ENCODE results near the gene DNAJC5.

DNA sequence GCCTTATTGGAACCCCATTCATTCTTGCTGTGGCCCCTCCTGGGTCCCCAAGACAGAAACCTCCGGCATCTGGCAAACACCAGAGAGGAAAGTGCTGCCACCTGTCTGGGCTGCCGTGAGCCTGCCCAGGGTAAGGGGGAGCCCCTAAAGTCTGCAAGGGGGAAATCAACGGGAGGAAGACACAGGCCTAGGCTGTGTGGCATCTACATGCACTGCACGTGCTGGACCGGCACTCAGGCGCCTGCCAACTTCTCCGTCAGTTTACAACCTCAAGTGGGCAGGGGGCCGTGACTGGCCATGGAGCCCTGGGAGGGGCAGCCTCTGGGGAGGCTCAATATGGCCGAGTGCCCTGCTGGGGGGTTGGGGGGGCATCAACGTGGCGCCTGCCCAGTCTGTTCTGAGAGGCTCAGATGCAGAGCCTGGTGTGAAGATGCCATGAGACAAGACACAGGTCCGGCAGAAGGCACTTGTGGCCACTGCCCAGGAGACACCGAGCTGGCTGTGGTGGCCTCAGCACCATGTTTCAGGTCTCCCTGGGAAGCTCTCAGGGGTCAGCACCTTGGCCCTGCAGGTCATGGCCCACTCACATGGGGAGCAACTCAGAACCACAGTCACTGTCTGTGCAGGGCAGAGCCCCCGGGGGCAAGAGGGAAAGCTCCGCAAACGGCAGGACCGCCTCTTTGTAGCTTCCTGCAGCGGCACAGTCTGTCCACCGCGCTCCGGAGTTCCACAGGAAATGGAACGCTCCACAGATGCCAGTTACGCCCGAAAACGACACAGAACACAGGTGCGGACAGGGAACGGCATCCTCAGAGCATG, 52.9 kb downstream of the DNAJC5 start:
- TF ChIP-seq BACH2 (CRISPR knock-in tag; IDR thresholded peaks at IDR 0.05; ENCODE audit: borderline replicate concordance), result no peak
- TF ChIP-seq ZNF70 (CRISPR knock-in tag; IDR thresholded peaks at IDR 0.05), result no peak

All from SK-N-SH treated with all-trans-retinoic acid at 6 μM for 48 hours (cell line).